ENCODE measurements around the gene WDR90. TPM values are rescaled to one million over a fixed set of nuclear protein-coding genes. Genes with fewer than 3 reads are reported as not detected.
A peak's percentile ranks its signal among the peaks of the same experiment; 100 is the strongest.

WDR90 gene
- total and polyA plus RNA-seq, 10 of the 15 experiments (the other 5 are each of a cell fraction or from before 2014, with no cell fraction given): 2.0 to 65.0 (median 16.7) TPM

GRCh38 chr16:671353-672131, 22.4 kb downstream of the WDR90 start:
- no TSS peak for BruUV-seq (replicated peaks)
- ChIA-PET CTCF (no interaction called here), POLR2A (no interaction called here), RAD21 (ENCODE audit: unreplicated experiment) (no interaction called here), SMC1A (ENCODE audit: uncharacterized antibody, unreplicated experiment) (no interaction called here)
- Histone ChIP-seq H3K4me1 (ENCODE audit: control insufficient read depth, insufficient read depth, low read length) (peaks cover 2% of the 10 kb centered on the region; the same call in 1 of the 2 replicates), H3K9ac (ENCODE audit: control insufficient read depth, insufficient read depth, low read length) (no peak overlapping the region), H2AFZ (ENCODE audit: control insufficient read depth, low read depth, low read length) (no peak overlapping the region), H3K4me3 (no peak overlapping the region), H3K27me3 (replicated peaks in 1 of 2; ENCODE audit: control insufficient read depth in 2 of 2, insufficient read depth in 2 of 2, low read length in 1 of 2) (no peaks in the 10 kb centered on the region), H3K9me3 (replicated peaks; ENCODE audit: control insufficient read depth, insufficient read depth, low read length) (no peaks in the 10 kb centered on the region), H3K4me2 (ENCODE audit: control insufficient read depth, insufficient read depth) (no peak overlapping the region), H4K20me1 (ENCODE audit: control insufficient read depth, insufficient read depth) (no peaks in the 10 kb centered on the region; the same call in 1 of the 2 replicates), H3K36me3 (ENCODE audit: control insufficient read depth in 2 of 2, insufficient read depth in 2 of 2, low read length in 1 of 2) (peaks cover 0 to 18% of the 10 kb centered on the region in 2 experiments; a peak in 3 of 4 replicates), H3K79me2 (ENCODE audit: control insufficient read depth, insufficient read depth, low read length) (peaks cover 16% of the 10 kb centered on the region), H3K27ac (ENCODE audit: control insufficient read depth, insufficient read depth) (no peak overlapping the region)
- FAIRE-seq: no peak
- 90% methylated on average over 31 of the region's 40 CpGs for WGBS (ENCODE audit: insufficient coverage, insufficient replicate concordance, low lambda C conversion rate, missing lambda C conversion rate)
- no peak for DNase-seq (ENCODE audit: low read depth, low spot score)
- in situ Hi-C loops (cut with MboI) (no loop called here), intact Hi-C loops (cut with micrococcal nuclease; ENCODE audit: unreplicated experiment) (no loop called here)
- ATAC-seq: no peak
- no peak for TF ChIP-seq NFXL1 (IDR thresholded peaks at IDR 0.05; ENCODE audit: borderline replicate concordance)
- peak; percentile 40; the same call in 1 of the 2 replicates for TF ChIP-seq POLR2A (IDR thresholded peaks at IDR 0.05; ENCODE audit: low read depth, low read length)

- H3K4me3 ChIP-seq: no peak overlapping the region
- DNase-seq (ENCODE audit: low read depth, low spot score) (no peak), ATAC-seq (no peak), FAIRE-seq (no peak)
- 97% methylated on average over 19 of the region's 19 CpGs for WGBS (ENCODE audit: insufficient coverage, insufficient replicate concordance, low lambda C conversion rate, missing lambda C conversion rate)
- in situ Hi-C loops (cut with MboI) (no loop called here), intact Hi-C loops (cut with micrococcal nuclease; ENCODE audit: unreplicated experiment) (no loop called here)
- H3K27ac ChIP-seq (ENCODE audit: control insufficient read depth, insufficient read depth): no peak overlapping the region
- BruUV-seq (replicated peaks): no TSS peak
- ChIA-PET SMC1A (ENCODE audit: uncharacterized antibody, unreplicated experiment) (no interaction called here), POLR2A (no interaction called here), CTCF (no interaction called here), RAD21 (ENCODE audit: unreplicated experiment) (no interaction called here)
- TF ChIP-seq POLR2A (IDR thresholded peaks at IDR 0.05; ENCODE audit: low read depth, low read length) (peak; percentile 39; the same call in 1 of the 2 replicates), KDM1A (IDR thresholded peaks at IDR 0.05; ENCODE audit: borderline replicate concordance) (no peak)
- no peaks in the 10 kb centered on the region for H3K9me3 ChIP-seq (replicated peaks; ENCODE audit: control insufficient read depth, insufficient read depth, low read length)
- no peak overlapping the region for H3K4me2 ChIP-seq (ENCODE audit: control insufficient read depth, insufficient read depth)
- peaks cover 16% of the 10 kb centered on the region for H3K79me2 ChIP-seq (ENCODE audit: control insufficient read depth, insufficient read depth, low read length)
- H3K27me3 ChIP-seq (replicated peaks in 1 of 2; ENCODE audit: control insufficient read depth in 2 of 2, insufficient read depth in 2 of 2, low read length in 1 of 2): no peaks in the 10 kb centered on the region
- H2AFZ ChIP-seq (ENCODE audit: control insufficient read depth, low read depth, low read length): no peak overlapping the region
- no peak overlapping the region for H3K9ac ChIP-seq (ENCODE audit: control insufficient read depth, insufficient read depth, low read length)
- peaks cover 0 to 18% of the 10 kb centered on the region in 2 experiments; a peak in 3 of 4 replicates for H3K36me3 ChIP-seq (ENCODE audit: control insufficient read depth in 2 of 2, insufficient read depth in 2 of 2, low read length in 1 of 2)
- H4K20me1 ChIP-seq (ENCODE audit: control insufficient read depth, insufficient read depth): no peaks in the 10 kb centered on the region; the same call in 1 of the 2 replicates
- peaks cover 1% of the 10 kb centered on the region; the same call in 1 of the 2 replicates for H3K4me1 ChIP-seq (ENCODE audit: control insufficient read depth, insufficient read depth, low read length)
Observed at GRCh38 chr16:672371-672770, 23.2 kb downstream of the WDR90 start.
